Measurements from ENCODE around the gene NBPF20. TPM values are rescaled to one million over a fixed set of nuclear protein-coding genes. Genes with fewer than 3 reads are reported as not detected.
"Not testable (repeated sequence)": the region's sequence is repeated elsewhere in the genome, so short reads cannot be mapped to it uniquely, and the experiment has no call there.

Gene NBPF20
- total and polyA plus RNA-seq, 2 of the 8 experiments (the other 6 are each of a cell fraction or from before 2014, with no cell fraction given): 0.37 to 0.42 TPM

DNA sequence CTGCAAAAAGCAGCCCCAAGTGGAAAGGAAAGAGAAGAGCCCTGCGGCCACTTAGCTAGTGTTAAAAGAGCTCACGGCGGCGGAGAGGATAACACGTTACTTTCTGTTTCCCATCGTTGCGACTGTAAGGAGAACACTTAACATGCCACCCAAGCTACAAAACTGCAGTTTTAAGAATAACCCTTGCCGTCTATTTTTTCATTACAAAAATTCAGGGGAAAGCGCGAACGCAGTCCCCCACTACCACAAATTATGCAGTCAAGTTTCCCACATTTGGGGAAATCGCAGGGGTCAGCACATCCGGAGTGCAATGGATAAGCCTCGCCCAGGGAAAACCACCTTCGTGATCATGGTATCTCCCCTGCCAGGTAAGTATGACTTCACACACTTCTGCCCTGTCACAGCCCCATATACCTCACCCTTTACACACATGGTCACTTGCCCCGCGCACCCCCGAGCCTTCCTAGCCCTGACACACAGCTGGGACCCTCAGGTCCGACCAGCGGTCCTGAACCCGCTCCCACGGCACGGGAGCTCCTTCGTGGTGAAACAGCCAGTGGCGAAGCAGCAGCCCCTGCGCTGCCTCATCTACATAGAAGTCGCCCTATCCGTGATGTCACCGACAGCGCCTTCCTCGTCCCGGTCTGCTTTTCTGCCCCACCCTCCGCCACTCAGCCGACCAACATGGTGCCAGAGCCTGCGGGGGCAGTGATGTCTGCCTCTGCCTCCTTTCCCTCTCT is 40.2 kb upstream of the NBPF20 start:
- peak overlapping the region; percentile 51 to 54; a peak in 3 of 4 replicates for H3K4me2 ChIP-seq (ENCODE audit: insufficient read depth in 1 of 2, low read depth in 2 of 2, low read length in 2 of 2)
- H3K23me2 ChIP-seq (ENCODE audit: low read depth, low read length); H2BK12ac ChIP-seq (ENCODE audit: low read depth, low read length); H2BK120ac ChIP-seq (replicated peaks; ENCODE audit: low read depth, low read length); H3K79me1 ChIP-seq (ENCODE audit: low read depth, low read length); H3K79me2 ChIP-seq (ENCODE audit: control insufficient read depth in 1 of 2, insufficient read depth in 2 of 2, low read length in 2 of 2); H3K9me3 ChIP-seq (ENCODE audit: insufficient read depth in 2 of 2, low read depth in 1 of 2, low read length in 1 of 2); H4K20me1 ChIP-seq (replicated peaks in 1 of 2; ENCODE audit: control insufficient read depth in 1 of 2, insufficient read depth in 2 of 2, low read length in 2 of 2); H2AK5ac ChIP-seq (ENCODE audit: low read depth, low read length); H2BK20ac ChIP-seq (ENCODE audit: low read length); H3K4me1 ChIP-seq (replicated peaks in 1 of 4; ENCODE audit: control insufficient read depth in 3 of 4, insufficient read depth in 4 of 4, low read length in 3 of 4); H3K56ac ChIP-seq (replicated peaks; ENCODE audit: insufficient read length, low read depth, low read length); H3K14ac ChIP-seq (ENCODE audit: insufficient read length); H3K36me3 ChIP-seq (ENCODE audit: control insufficient read depth in 2 of 4, insufficient read depth in 4 of 4, low read length in 3 of 4); H3K4ac ChIP-seq (replicated peaks; ENCODE audit: insufficient read length, low read depth, low read length); H2BK15ac ChIP-seq (ENCODE audit: low read length); CTCF ChIA-PET (ENCODE audit: partially characterized antibody); H3K27me3 ChIP-seq (replicated peaks in 1 of 4; ENCODE audit: control insufficient read depth in 3 of 4, extremely low read depth in 1 of 4, insufficient read depth in 3 of 4, low read length in 3 of 4); H4K91ac ChIP-seq (replicated peaks; ENCODE audit: insufficient read length, low read length); H3K23ac ChIP-seq (ENCODE audit: insufficient read length); H4K5ac ChIP-seq (ENCODE audit: insufficient read length, low read depth, low read length); H2AFZ ChIP-seq (ENCODE audit: low read length); H3K18ac ChIP-seq (ENCODE audit: extremely low read depth, low read length); FAIRE-seq: not testable (repeated sequence)
- H3K9ac ChIP-seq (replicated peaks in 1 of 4; ENCODE audit: extremely low read depth in 1 of 4, low read depth in 3 of 4, low read length in 3 of 4): peak overlapping the region in 3 of 4 experiments; percentile 80 to 89 (median 81); a peak in 5 of 7 replicates
- H3K27ac ChIP-seq (ENCODE audit: low read depth, low read length): peak overlapping the region; percentile 98
- 1% methylated on average over 15 of the region's 35 CpGs; no CpG with 5 or more reads in 1 of the 2 experiments for WGBS, 2 experiments (ENCODE audit: extremely low coverage in 1 of 2, insufficient coverage in 1 of 2, insufficient read length in 1 of 2, insufficient replicate concordance in 2 of 2, low coverage in 1 of 2, low lambda C conversion rate in 2 of 2, missing lambda C conversion rate in 1 of 2)
- H4K8ac ChIP-seq (ENCODE audit: extremely low read depth, insufficient read depth, low read length): peak overlapping the region; percentile 85; the same call in 1 of the 2 replicates
- H2BK5ac ChIP-seq (ENCODE audit: low read depth, low read length): peak overlapping the region; percentile 85; the same call in 1 of the 2 replicates
- POLR2A ChIA-PET (ENCODE audit: partially characterized antibody): interaction anchor here (0.7 to 0.9 kb wide), 2 partner anchors 185 to 914 kb away, joined by 4 to 6 read pairs; no protein-coding TSS in a partner anchor
- H3K4me3 ChIP-seq (ENCODE audit: extremely low read depth in 1 of 4, insufficient read depth in 2 of 4, low read depth in 3 of 4, low read length in 4 of 4): peak overlapping the region in 2 of 4 experiments; percentile 42 to 53; a peak in 5 of 8 replicates
- DNase-seq (ENCODE audit: low read depth in 1 of 2, low spot score in 2 of 2): peak; percentile 83 to 85
- TF ChIP-seq POU5F1 (IDR thresholded peaks at IDR 0.05; ENCODE audit: low read depth, low read length) (0 out of 2 replicates have a peak, but pooled peaks have one; percentile 33), HDAC2 (IDR thresholded peaks at IDR 0.05; ENCODE audit: borderline replicate concordance in 1 of 2, low read depth in 2 of 2, low read length in 2 of 2) (peak in 1 of 2 experiments; percentile 63; a peak in 1 of 4 replicates), EGR1 (IDR thresholded peaks at IDR 0.05; ENCODE audit: borderline replicate concordance, low read depth, low read length) (peak; percentile 86; the same call in 1 of the 2 replicates), TBP (IDR thresholded peaks at IDR 0.05; ENCODE audit: low read depth, low read length) (peak; percentile 92), CHD2 (IDR thresholded peaks at IDR 0.05; ENCODE audit: low read length) (peak; percentile 59; the same call in 1 of the 2 replicates), ATF2 (IDR thresholded peaks at IDR 0.05; ENCODE audit: low read length) (peak; percentile 89), CREB1 (IDR thresholded peaks at IDR 0.05) (peak; percentile 56; the same call in 1 of the 2 replicates), SP4 (IDR thresholded peaks at IDR 0.05; ENCODE audit: low read length) (peak; percentile 62; the same call in 1 of the 2 replicates), SP1 (IDR thresholded peaks at IDR 0.05; ENCODE audit: low read depth, low read length) (peak; percentile 80; the same call in 1 of the 2 replicates), BCL11A (IDR thresholded peaks at IDR 0.05; ENCODE audit: low read depth in 2 of 2, low read length in 2 of 2) (peak in 1 of 2 experiments; percentile 29), MAFK (IDR thresholded peaks at IDR 0.05; ENCODE audit: low read depth, low read length) (peak; percentile 12; the same call in 1 of the 2 replicates)
